ENCODE results near the gene XPO5. TPM values are rescaled to one million over a fixed set of nuclear protein-coding genes. Genes with fewer than 3 reads are reported as not detected.
"Not testable (repeated sequence)": the region's sequence is repeated elsewhere in the genome, so short reads cannot be mapped to it uniquely, and the experiment has no call there.

The XPO5 gene
- total and polyA plus RNA-seq, 2 of the 4 experiments (the other 2 are of a cell fraction) = 29.0 to 30.1 TPM

DNA sequence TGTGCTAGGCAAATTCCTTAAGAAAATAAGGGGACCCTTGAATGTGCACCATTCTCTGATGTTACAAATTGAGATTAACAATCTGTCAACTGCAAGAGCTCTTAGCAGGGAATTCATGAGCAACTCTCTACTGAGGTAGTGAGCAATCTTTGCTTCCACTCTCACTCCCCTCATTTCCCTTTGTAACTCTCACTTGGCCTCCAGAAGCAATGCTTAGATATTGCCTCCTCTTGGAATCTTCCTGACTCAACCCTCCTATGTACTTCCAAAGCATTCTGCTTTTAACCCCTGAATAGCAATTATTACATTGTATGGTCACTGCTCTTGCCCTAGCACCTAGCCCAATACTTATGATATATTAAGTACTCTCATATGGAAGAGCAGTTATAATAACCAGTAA lies 16.5 kb downstream of the XPO5 start:
- H3K18ac ChIP-seq (ENCODE audit: low read depth, low read length) = no peak overlapping the region
- H3K56ac ChIP-seq (ENCODE audit: extremely low read depth, insufficient read depth, low read length) = no peak overlapping the region
- dilution Hi-C loops (cut with HindIII; ENCODE audit: low sequenced_read_pairs, unreplicated experiment) = no loop called here
- H2BK120ac ChIP-seq (ENCODE audit: low read depth, low read length) = no peak overlapping the region
- no peaks in the 10 kb centered on the region for H3K79me1 ChIP-seq (ENCODE audit: low read depth in 1 of 2, low read length in 2 of 2)
- no peak overlapping the region for H2BK15ac ChIP-seq (ENCODE audit: low read depth, low read length)
- no peaks in the 10 kb centered on the region for H4K20me1 ChIP-seq (ENCODE audit: insufficient read depth, low read length)
- H3K27me3 ChIP-seq (ENCODE audit: control insufficient read depth, insufficient read depth, low read length) = no peaks in the 10 kb centered on the region
- no peak overlapping the region for H4K8ac ChIP-seq (ENCODE audit: low read depth in 2 of 2, low read length in 2 of 2)
- H4K91ac ChIP-seq (ENCODE audit: insufficient read depth, low read depth, low read length) = no peak overlapping the region
- intact Hi-C loops (cut with micrococcal nuclease) = no loop called here
- H3K4me1 ChIP-seq (ENCODE audit: control insufficient read depth, insufficient read depth, low read length) = no peaks in the 10 kb centered on the region
- H3K4ac ChIP-seq (ENCODE audit: low read depth, low read length) = no peak overlapping the region
- no peak overlapping the region for H3K4me3 ChIP-seq (ENCODE audit: insufficient read depth, low read depth, low read length)
- no peak overlapping the region for H3K27ac ChIP-seq (ENCODE audit: insufficient read depth, low read length)
- POLR2A ChIA-PET (ENCODE audit: unreplicated experiment) = no interaction called here
- H3K9me1 ChIP-seq (ENCODE audit: insufficient read depth, low read length) = no peaks in the 10 kb centered on the region
- no peak for DNase-seq
- no peak overlapping the region for H3K4me2 ChIP-seq (ENCODE audit: low read depth, low read length)
- H2AK5ac ChIP-seq (ENCODE audit: low read depth, low read length) = no peak overlapping the region
- CTCF ChIA-PET = no interaction called here
- no peak overlapping the region for H3K9ac ChIP-seq (ENCODE audit: low read depth, low read length)
- no peak overlapping the region for H2AK9ac ChIP-seq (replicated peaks; ENCODE audit: low read depth, low read length, poor library complexity)
- H2AFZ ChIP-seq (replicated peaks; ENCODE audit: low read length, poor library complexity) = no peak overlapping the region
- no peak overlapping the region for H4K5ac ChIP-seq (ENCODE audit: low read depth, low read length)
- H2BK20ac ChIP-seq (ENCODE audit: low read depth, low read length) = no peak overlapping the region
- BruUV-seq (replicated peaks) = no TSS peak
- no peaks in the 10 kb centered on the region for H3K9me3 ChIP-seq (ENCODE audit: control insufficient read depth, insufficient read depth, low read length)
- no peak overlapping the region for H3K14ac ChIP-seq (replicated peaks; ENCODE audit: low read depth, low read length)
- in situ Hi-C loops (cut with MboI; ENCODE audit: low sequenced_read_pairs) = loop anchor here (25.0 kb wide), 1 partner anchor 897 kb away; no protein-coding TSS in a partner anchor
- H3K36me3 ChIP-seq (ENCODE audit: control insufficient read depth, insufficient read depth, low read length) = peaks cover 38% of the 10 kb centered on the region
- no peak for ATAC-seq (ENCODE audit: low read depth)
- no peak overlapping the region for H2BK5ac ChIP-seq (ENCODE audit: low read depth, low read length, poor library complexity, severe bottlenecking)
- no peak for TF ChIP-seq RCOR1 (IDR thresholded peaks at IDR 0.05; ENCODE audit: insufficient replicate concordance, low read length)
- no peak for TF ChIP-seq SMC3 (IDR thresholded peaks at IDR 0.05; ENCODE audit: low read depth, low read length)
- no peak overlapping the region for H3K23ac ChIP-seq (ENCODE audit: low read depth, low read length)

- H2BK20ac ChIP-seq (ENCODE audit: low read depth, low read length); H2BK5ac ChIP-seq (ENCODE audit: low read depth, low read length, poor library complexity, severe bottlenecking); H3K23ac ChIP-seq (ENCODE audit: low read depth, low read length); H3K9me1 ChIP-seq (ENCODE audit: insufficient read depth, low read length); ATAC-seq (ENCODE audit: low read depth); H3K9me3 ChIP-seq (ENCODE audit: control insufficient read depth, insufficient read depth, low read length); H2AK9ac ChIP-seq (replicated peaks; ENCODE audit: low read depth, low read length, poor library complexity); H4K20me1 ChIP-seq (ENCODE audit: insufficient read depth, low read length); CTCF ChIA-PET; H4K5ac ChIP-seq (ENCODE audit: low read depth, low read length); H3K4me1 ChIP-seq (ENCODE audit: control insufficient read depth, insufficient read depth, low read length); intact Hi-C loops (cut with micrococcal nuclease); H3K56ac ChIP-seq (ENCODE audit: extremely low read depth, insufficient read depth, low read length); H4K8ac ChIP-seq (ENCODE audit: low read depth in 2 of 2, low read length in 2 of 2); H3K18ac ChIP-seq (ENCODE audit: low read depth, low read length); POLR2A ChIA-PET (ENCODE audit: unreplicated experiment); dilution Hi-C loops (cut with HindIII; ENCODE audit: low sequenced_read_pairs, unreplicated experiment); H2BK120ac ChIP-seq (ENCODE audit: low read depth, low read length); BruUV-seq (replicated peaks); H3K4ac ChIP-seq (ENCODE audit: low read depth, low read length); H2BK15ac ChIP-seq (ENCODE audit: low read depth, low read length); H4K91ac ChIP-seq (ENCODE audit: insufficient read depth, low read depth, low read length); H3K27me3 ChIP-seq (ENCODE audit: control insufficient read depth, insufficient read depth, low read length); H3K79me1 ChIP-seq (ENCODE audit: low read depth in 1 of 2, low read length in 2 of 2); H3K4me3 ChIP-seq (ENCODE audit: insufficient read depth, low read depth, low read length); H3K27ac ChIP-seq (ENCODE audit: insufficient read depth, low read length); H2AK5ac ChIP-seq (ENCODE audit: low read depth, low read length); H3K14ac ChIP-seq (replicated peaks; ENCODE audit: low read depth, low read length); DNase-seq; H3K9ac ChIP-seq (ENCODE audit: low read depth, low read length); H2AFZ ChIP-seq (replicated peaks; ENCODE audit: low read length, poor library complexity); H3K4me2 ChIP-seq (ENCODE audit: low read depth, low read length): not testable (repeated sequence)
- in situ Hi-C loops (cut with MboI; ENCODE audit: low sequenced_read_pairs) = loop anchor here (25.0 kb wide), 1 partner anchor 895 kb away; no protein-coding TSS in a partner anchor
- peaks cover 36% of the 10 kb centered on the region for H3K36me3 ChIP-seq (ENCODE audit: control insufficient read depth, insufficient read depth, low read length)
- no CpG with 5 or more reads among the region's 7 CpGs for WGBS, 2 experiments (ENCODE audit: extremely low coverage in 2 of 2, insufficient read length in 1 of 2)
These were observed 18.2 kb downstream of the XPO5 start for GRCh38 chr6:43557620-43558019.
